ENCODE measurements around the gene UGT1A4.

UGT1A4 gene

GRCh38 chr2:233810385-233810784 lies 91.8 kb downstream of the UGT1A4 start:
- TF ChIP-seq, protein P1, sequence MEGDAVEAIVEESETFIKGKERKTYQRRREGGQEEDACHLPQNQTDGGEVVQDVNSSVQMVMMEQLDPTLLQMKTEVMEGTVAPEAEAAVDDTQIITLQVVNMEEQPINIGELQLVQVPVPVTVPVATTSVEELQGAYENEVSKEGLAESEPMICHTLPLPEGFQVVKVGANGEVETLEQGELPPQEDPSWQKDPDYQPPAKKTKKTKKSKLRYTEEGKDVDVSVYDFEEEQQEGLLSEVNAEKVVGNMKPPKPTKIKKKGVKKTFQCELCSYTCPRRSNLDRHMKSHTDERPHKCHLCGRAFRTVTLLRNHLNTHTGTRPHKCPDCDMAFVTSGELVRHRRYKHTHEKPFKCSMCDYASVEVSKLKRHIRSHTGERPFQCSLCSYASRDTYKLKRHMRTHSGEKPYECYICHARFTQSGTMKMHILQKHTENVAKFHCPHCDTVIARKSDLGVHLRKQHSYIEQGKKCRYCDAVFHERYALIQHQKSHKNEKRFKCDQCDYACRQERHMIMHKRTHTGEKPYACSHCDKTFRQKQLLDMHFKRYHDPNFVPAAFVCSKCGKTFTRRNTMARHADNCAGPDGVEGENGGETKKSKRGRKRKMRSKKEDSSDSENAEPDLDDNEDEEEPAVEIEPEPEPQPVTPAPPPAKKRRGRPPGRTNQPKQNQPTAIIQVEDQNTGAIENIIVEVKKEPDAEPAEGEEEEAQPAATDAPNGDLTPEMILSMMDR (conservative IDR thresholded peaks at IDR 0.05) = no peak
- no peak overlapping the region for H3K27ac ChIP-seq

GRCh38 chr2:233811087-233811486 lies 92.6 kb downstream of the UGT1A4 start:
- no peak overlapping the region for H3K27ac ChIP-seq
- TF ChIP-seq, protein P1 (conservative IDR thresholded peaks at IDR 0.05) = no peak

GRCh38 chr2:233811732-233812131 lies 93.2 kb downstream of the UGT1A4 start:
- no peak overlapping the region for H3K27ac ChIP-seq
- TF ChIP-seq, protein P1 (conservative IDR thresholded peaks at IDR 0.05) = no peak

DNA sequence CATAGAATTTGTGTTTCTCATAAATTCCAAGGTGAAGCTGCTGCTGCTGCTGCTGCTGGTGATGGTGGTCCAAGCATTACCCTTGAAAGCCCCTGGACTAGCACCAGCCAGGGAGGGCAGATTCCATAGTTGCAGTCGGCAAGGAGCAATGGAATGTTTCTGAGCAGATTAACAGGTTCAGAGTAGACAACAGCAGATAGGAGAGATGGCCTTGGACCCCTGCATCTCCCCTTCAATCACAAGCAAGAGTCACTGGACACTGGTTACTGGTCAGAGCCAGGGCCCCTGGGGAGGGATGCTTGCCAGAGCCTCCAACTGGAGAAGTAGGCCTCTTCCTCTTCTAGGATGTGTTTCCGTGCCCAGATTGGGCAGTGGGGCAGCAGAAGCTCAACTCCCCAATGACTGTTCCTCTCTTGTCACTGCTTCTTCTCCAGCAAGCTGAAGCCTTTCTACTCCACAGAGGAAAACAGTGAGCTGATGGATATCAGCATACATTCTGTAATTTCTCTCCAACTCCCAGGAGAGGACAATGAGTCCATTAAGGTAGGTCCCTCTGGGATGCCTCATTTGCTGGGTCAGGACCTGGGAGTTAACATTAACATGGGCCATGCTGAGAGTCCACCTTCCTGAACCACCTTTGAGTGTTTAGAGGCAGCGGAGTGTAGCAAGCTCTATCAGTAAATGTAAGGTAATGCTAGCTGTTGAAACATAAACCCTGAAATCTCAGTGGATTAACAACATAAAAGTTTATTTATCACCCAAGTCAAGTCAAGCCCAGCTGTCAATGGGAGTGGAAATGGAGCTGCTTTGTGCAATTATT lies 94.9 kb downstream of the UGT1A4 start:
- no peak overlapping the region for H3K27ac ChIP-seq
- TF ChIP-seq, protein P1 (conservative IDR thresholded peaks at IDR 0.05) = no peak

DNA sequence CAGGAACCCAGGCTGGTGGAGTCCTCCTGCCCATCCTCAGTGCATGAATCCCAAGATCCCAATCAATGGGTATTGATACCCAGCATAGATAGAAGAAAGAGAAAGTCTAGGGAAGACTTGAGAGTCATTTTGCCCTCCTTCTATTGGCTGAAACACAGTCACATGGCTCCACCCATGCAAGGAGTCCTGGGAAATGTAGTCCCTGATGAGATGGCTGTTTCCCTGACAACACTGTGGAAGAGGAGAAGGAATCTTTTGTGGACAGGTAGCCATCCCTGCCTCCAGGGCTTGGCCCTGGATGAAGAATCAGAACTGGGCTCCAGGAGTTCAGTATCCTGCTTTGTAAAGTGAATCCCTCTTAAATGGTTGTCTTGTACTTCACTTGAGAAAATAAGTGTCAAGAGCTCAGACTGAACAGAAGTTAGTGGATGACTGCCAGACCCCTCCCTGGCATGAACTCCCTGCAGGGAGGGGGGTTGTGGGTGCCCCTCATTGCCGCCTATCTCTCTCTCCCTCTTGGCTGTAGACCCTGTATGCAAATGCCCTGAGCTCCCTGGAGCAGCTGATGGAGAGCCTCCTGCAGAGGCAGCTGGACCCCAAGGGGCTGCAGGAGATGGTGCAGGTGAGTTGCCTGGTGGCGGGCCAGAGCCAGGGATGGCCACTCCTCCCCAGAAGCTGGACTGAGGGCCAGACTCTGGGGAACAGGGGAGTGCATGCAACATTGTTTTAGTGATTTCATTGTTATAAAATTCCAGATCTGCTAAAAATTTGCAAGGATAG lies 95.7 kb downstream of the UGT1A4 start:
- TF ChIP-seq, protein P1 (conservative IDR thresholded peaks at IDR 0.05) = no peak
- peak overlapping the region; percentile 29 for H3K27ac ChIP-seq

- TF ChIP-seq, protein P1 (conservative IDR thresholded peaks at IDR 0.05) = no peak
- no peak overlapping the region for H3K27ac ChIP-seq
Observed at GRCh38 chr2:233815861-233816260, 97.3 kb downstream of the UGT1A4 start.

GRCh38 chr2:233816334-233816733 lies 97.8 kb downstream of the UGT1A4 start:
- no peak overlapping the region for H3K27ac ChIP-seq
- TF ChIP-seq, protein P1 (conservative IDR thresholded peaks at IDR 0.05) = no peak

Measured in VCaP (cell line).